Measurements from ENCODE around the gene PGAM2.

DNA sequence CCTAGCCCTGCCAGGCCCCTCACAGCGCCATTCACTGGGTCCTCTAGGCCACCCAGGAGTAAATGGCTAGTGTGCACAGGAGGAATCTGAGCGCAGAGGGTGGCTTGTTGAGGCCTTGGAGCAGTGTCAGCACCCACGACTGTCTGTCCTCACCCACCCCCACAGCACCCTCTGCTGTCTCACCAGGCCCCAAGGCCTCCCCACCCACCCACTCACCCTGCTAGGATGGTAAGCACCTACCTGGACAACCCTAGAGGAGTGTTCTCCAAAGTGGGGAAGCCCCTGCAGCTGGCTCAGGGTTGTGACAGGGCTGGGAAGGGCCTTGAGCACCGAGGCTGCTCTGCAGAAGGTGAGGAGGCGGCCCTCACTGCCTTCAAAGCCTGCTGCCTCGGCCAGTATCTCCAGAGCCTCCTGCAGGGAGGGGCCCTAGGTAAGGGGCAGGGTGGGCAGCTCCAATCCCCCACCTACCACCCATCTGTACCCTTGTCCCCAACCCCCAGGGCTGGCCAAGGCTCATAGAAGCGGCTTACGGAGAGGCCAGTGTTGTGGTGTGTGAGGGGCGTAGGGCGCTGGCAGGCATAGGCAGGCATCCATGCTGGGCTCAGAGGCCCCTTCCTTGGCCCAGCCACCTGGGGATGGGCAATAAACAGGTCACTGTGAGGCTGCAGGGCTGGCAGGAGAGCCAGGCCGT, 14.1 kb upstream of the PGAM2 start:
- TF ChIP-seq, protein P1, sequence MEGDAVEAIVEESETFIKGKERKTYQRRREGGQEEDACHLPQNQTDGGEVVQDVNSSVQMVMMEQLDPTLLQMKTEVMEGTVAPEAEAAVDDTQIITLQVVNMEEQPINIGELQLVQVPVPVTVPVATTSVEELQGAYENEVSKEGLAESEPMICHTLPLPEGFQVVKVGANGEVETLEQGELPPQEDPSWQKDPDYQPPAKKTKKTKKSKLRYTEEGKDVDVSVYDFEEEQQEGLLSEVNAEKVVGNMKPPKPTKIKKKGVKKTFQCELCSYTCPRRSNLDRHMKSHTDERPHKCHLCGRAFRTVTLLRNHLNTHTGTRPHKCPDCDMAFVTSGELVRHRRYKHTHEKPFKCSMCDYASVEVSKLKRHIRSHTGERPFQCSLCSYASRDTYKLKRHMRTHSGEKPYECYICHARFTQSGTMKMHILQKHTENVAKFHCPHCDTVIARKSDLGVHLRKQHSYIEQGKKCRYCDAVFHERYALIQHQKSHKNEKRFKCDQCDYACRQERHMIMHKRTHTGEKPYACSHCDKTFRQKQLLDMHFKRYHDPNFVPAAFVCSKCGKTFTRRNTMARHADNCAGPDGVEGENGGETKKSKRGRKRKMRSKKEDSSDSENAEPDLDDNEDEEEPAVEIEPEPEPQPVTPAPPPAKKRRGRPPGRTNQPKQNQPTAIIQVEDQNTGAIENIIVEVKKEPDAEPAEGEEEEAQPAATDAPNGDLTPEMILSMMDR (IDR thresholded peaks at IDR 0.05): no peak
- no peak for TF ChIP-seq POLR2A (IDR thresholded peaks at IDR 0.05)

All from thyroid gland (tissue), 4 donors.